ENCODE measurements around the gene SLC9A3.

The SLC9A3 gene

DNA sequence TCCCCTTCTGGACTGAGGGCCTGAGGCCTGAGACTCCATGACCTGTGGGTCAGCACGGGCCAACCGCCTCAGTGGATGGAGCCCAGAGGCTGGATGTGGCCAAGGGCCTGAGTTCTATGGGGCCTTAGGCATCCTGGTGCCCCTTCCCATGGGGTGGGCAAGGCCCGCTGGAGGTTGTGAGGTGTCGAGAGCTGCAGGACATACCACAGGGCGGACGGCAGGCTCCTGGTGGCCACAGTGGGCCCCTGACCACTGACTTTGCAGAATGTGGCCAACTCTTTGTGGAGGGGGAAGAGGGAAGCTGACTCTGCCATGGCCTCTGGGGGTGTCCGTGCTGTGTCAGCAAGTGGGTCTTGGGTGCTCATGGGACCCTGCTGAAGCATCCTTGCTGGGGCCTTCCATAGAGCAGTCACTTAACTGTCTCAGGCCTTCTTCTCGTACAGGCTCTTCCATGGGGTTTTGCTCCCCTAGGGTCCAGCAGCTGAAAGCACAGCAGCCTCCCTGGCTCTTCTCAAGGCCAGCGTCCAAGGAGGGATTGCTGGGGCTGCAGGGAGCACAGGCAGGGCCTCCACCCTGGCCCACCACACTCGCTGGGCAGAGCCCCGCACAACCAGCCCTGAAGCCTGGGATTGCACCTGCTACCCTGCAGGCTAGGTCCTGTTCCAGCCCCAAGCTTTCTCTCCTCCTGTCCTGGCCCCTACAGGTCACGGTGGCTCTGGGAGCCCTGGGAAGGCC is 21.6 kb upstream of the SLC9A3 start:
- H3K9me3 Mint-ChIP-seq = peaks cover 21% of the 10 kb centered on the region

DNA sequence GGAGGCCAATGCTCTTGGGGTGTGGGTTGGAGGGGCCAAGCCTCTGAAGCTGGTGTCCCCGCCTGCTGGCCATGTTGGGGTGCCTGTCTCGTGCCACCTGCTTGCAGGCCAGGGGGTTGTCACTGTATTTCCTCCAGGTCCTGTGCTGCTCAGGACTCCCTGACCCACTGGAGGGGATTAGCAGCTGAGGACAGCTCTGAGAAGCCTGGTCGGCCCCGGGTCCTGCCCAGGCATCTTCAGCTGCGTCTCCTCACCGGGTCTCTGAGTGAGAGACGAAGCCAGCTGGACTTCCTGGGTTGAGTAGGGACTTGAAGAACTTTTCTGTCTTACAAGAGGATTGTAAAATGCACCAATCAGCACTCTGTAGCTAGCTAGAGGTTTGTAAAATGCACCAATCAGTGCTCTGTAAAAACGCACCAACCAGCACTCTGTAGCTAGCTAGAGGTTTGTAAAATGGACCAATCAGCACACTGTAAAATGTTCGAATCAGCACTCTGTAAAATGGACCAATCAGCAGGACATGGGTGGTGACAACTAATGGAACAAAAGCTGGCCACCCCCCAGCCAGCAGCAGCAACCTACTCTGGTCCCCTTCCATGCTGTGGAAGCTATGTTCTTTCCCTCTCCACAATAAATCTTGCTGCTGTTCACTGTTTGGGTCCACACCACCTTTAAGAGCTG is 20.6 kb upstream of the SLC9A3 start:
- Mint-ChIP-seq H3K27me3 (peaks cover 76% of the 10 kb centered on the region), H3K4me3 (no peak overlapping the region), H3K4me1 (peaks cover 29% of the 10 kb centered on the region), H3K9me3 (peaks cover 14% of the 10 kb centered on the region), H3K27ac (no peak overlapping the region), H3K36me3 (peaks cover 12% of the 10 kb centered on the region)
- no peak for ATAC-seq

More for the DNA sequence above, 21.6 kb upstream of the SLC9A3 start:
- H3K27me3 Mint-ChIP-seq = peaks cover 76% of the 10 kb centered on the region
- no peak for ATAC-seq
- H3K4me3 Mint-ChIP-seq = no peak overlapping the region
- no peak overlapping the region for H3K27ac Mint-ChIP-seq
- peaks cover 24% of the 10 kb centered on the region for H3K4me1 Mint-ChIP-seq
- H3K36me3 Mint-ChIP-seq = peaks cover 16% of the 10 kb centered on the region

DNA sequence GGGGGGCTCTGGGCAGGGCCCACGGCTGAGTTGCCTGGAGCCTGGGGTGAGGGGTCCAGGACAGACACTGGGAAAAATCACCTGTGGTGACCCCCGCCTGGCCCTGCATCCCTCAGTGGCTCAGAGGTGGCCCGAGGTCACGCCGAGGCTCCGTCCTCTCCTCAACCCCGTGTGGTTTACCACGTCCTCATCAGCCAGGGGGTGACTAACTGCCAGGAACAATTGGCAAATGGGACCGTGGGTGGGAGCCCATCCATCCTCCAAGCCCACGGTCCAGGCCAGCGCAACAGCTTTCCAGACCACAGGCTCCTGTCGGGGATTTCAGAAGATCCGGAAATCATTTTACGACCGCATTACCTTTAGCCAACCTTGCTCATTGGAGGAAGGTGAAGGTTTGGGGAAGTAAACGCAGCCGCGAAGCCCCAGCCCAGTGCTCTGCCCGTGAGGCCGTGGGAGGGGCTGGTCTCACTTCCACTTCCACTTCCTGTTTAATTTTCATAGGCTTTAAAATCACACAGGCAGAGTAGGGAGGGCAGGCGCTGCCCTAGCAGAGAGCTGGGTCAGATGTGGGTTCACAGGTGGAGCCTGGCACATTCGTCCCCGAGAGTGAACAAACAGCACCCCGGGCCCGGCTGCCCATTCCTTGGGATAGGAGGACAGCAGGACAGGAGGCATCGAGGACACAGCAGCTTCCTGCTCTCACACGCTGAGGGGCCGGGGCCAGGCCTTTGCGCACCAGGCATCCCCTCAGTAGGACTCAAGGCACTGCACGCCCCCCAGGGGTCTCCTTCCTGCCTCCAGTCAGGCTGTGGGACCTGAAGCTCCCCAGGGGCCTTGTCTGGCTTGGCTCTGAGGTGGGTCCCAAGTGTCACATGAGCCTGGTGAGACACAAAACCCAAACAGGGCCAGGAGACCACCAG is 19.8 kb upstream of the SLC9A3 start:
- Mint-ChIP-seq H3K27ac (peak overlapping the region; percentile 59), H3K9me3 (peaks cover 12% of the 10 kb centered on the region), H3K4me1 (peaks cover 29% of the 10 kb centered on the region), H3K4me3 (peak overlapping the region; percentile 36), H3K27me3 (peaks cover 76% of the 10 kb centered on the region), H3K36me3 (peaks cover 9% of the 10 kb centered on the region)
- ATAC-seq = peak; percentile 92

DNA sequence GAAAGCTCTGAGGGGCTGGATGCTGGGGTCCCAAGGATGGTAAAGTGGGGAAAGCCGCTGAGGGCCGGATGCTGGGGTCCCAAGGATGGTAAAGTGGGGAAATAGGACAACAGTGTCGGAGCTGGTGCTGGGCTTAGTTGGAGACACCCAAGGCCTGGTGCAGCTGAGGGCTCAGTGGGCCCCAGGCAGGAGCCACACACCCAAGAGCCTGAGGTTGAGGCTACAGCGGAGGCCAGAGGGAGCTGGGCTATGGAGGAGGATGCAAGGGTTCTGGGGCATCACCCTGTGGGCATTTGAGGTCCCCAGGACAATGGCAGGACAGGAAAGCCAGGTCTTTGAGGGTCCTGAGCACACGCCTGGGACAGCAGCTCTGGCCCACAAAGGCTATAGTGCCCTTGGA is 19.1 kb upstream of the SLC9A3 start:
- H3K27me3 Mint-ChIP-seq = peaks cover 76% of the 10 kb centered on the region
- H3K4me3 Mint-ChIP-seq = peak overlapping the region; percentile 36

DNA sequence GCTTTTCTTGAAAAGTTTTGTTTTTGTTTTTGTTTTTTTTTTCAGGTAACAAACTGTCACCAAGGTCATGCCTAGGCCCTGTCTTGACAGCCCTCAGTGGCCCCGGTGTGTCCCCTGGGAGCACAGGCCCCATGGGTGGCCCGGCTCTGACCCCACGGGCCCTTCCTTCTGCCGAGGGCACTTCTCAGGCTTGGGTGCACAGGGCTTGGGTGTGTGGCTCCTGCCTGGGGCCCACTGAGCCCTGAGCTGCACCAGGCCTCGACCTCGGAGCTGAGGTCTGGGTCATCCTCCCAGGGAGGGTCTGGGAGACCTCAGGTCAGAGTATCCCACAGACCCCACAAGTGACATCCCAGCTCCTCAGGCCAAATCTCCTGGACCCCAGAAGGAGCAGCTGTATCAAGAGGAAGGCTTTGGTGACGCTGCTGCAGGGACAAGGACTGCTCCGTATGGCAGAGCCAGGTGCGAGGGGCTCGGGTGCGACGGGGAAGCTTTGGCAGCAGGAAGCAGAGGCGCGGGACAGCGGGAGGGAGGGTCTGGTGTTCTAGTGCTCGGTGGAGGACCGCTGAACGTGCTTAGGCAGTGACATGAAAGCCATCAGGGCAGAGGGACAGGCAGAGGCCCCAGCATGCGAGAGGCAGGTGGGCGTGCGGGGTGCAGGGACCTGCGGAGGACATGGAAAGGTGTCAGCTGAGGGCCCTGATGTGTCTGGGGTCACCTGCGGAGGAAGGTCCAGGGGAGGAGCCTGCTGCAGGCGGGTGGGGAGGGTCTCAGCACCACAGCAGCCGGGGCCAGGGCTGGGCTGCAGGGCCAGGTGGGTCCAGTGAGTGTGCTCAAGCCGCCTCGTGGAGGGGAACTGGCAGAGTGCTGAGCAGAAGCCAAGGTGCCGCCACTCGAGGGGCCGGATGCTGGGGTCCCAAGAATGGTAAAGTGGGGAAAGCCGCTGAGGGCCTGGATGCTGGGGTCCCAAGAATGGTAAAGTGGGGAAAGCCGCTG is 18.4 kb upstream of the SLC9A3 start:
- H3K36me3 Mint-ChIP-seq = peaks cover 7% of the 10 kb centered on the region
- H3K27me3 Mint-ChIP-seq = peaks cover 76% of the 10 kb centered on the region
- ATAC-seq = no peak
- H3K4me3 Mint-ChIP-seq = peak overlapping the region; percentile 36
- peaks cover 29% of the 10 kb centered on the region for H3K4me1 Mint-ChIP-seq
- no peak overlapping the region for H3K27ac Mint-ChIP-seq
- H3K9me3 Mint-ChIP-seq = peaks cover 11% of the 10 kb centered on the region

More for the DNA sequence above, 19.1 kb upstream of the SLC9A3 start:
- peaks cover 7% of the 10 kb centered on the region for H3K36me3 Mint-ChIP-seq
- H3K27ac Mint-ChIP-seq = peak overlapping the region; percentile 59
- peaks cover 29% of the 10 kb centered on the region for H3K4me1 Mint-ChIP-seq
- ATAC-seq = no peak
- H3K9me3 Mint-ChIP-seq = peaks cover 11% of the 10 kb centered on the region

DNA sequence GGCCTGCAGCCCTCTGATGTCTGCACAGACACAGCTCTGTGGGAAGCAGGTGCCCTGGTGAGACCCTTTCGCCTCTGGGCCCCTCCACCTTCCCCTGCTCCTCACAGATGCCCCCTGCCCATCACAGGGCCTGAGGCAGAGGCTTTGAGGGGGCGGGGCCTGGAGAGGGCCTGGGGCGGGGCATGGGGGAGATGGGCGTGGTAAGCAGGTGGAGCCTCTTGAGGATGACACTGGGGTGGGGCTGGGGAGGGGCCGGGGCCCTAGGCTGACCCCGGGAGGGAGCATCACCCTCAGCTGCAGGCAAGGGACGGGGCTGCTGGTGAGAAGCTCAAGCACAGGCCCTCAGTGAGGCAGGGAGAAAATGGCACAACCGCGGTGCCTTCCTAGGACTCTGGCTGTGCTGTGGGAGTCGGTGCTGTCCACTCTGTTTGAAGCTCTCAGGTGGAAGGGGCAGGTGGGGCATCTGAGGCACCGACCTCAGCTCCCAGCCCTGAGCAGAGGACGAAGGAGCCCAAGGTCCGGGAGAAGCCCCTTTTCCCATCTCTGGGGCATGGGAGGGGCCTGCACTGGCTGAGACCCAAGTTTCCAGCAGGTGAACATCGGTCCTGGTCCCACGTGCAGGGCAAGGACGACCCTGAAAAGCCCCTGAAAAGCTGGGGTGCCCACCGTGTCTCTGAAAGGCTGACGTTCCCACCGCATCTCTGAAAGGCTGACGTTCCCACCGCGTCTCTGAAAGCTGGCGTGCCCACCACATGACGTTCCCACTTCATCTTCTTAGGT is 17.5 kb upstream of the SLC9A3 start:
- Mint-ChIP-seq H3K36me3 (peaks cover 7% of the 10 kb centered on the region), H3K9me3 (peaks cover 14% of the 10 kb centered on the region), H3K27me3 (peaks cover 76% of the 10 kb centered on the region), H3K4me1 (peaks cover 29% of the 10 kb centered on the region), H3K27ac (no peak overlapping the region), H3K4me3 (no peak overlapping the region)
- ATAC-seq = no peak

DNA sequence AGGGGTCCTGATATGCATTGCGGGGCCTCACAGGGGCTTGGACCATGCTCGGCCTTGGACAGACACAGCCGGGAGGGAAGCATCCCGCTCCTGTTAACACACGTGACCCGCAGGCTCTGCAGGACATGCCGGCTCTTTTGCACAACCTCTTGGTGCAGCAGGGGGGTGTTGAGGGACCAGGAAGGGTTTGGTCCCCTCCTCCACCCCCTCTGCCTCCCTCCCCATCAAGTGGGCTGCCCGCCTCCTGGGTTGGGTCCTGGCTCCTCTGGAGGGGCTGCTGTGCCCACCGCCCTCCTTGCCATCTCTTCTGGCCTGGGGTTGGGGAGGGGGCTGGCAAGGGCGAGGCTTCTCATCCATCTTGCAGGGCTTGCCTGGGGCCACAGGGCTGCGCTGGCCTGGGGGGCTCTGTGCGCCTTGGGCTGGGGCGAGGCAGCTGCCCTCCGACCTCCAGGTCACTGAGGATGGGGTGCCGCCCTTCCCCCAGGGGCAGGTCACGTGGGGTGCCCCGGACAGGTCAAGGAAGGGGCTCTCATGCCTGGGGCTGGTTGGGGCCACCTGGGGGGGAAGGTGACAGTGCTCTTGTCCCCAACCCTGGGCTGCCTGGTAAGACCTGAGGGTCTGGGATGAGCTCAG is 16.8 kb upstream of the SLC9A3 start:
- H3K4me3 Mint-ChIP-seq = no peak overlapping the region

DNA sequence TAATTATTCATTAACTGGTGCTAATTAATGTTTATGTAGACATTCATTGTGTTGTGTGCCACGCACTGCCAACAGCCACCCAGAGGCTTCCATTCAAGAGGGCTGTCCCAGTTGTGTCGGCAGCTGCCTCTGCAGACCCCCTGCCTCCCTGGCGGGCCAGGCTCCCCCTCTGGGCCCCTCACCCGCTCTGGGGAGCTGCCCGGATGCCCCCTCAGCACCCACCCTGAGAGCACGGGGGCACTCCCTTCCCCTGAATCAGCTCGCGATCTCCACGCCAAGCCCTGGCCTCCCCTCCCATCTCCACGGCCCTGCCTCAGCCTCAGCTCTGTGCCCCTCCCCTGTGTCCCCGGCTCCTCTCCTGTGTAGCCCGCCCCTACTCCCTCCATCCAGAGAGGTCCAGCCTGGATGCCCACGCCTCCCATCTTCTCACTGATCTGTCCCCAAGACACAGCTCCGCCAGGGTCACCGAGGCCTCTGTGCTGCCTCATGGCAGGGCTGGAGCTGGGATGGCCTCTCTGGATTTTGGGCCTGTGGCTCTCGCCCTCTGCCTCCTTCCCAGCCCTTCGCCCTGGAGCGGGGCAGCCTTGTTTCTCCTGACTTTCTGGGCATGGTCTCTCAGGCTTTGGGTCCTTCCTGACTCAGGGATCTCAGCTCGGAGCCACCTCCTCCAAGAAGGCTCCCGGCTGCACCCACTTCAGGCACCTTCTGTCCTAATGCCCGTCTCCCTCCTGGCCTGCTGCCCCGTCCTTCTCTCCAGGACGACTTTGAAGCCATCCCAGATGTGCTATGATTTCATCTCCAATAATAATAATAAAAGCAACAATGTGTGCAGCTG is 16.0 kb upstream of the SLC9A3 start:
- no peak for ATAC-seq
- peaks cover 7% of the 10 kb centered on the region for H3K36me3 Mint-ChIP-seq
- H3K4me1 Mint-ChIP-seq = peaks cover 29% of the 10 kb centered on the region
- peaks cover 75% of the 10 kb centered on the region for H3K27me3 Mint-ChIP-seq
- H3K27ac Mint-ChIP-seq = no peak overlapping the region
- peaks cover 21% of the 10 kb centered on the region for H3K9me3 Mint-ChIP-seq
- no peak overlapping the region for H3K4me3 Mint-ChIP-seq

More for the DNA sequence above, 16.8 kb upstream of the SLC9A3 start:
- H3K27ac Mint-ChIP-seq = no peak overlapping the region
- peaks cover 21% of the 10 kb centered on the region for H3K9me3 Mint-ChIP-seq
- H3K27me3 Mint-ChIP-seq = peaks cover 76% of the 10 kb centered on the region
- peaks cover 7% of the 10 kb centered on the region for H3K36me3 Mint-ChIP-seq
- peaks cover 29% of the 10 kb centered on the region for H3K4me1 Mint-ChIP-seq
- ATAC-seq = no peak

DNA sequence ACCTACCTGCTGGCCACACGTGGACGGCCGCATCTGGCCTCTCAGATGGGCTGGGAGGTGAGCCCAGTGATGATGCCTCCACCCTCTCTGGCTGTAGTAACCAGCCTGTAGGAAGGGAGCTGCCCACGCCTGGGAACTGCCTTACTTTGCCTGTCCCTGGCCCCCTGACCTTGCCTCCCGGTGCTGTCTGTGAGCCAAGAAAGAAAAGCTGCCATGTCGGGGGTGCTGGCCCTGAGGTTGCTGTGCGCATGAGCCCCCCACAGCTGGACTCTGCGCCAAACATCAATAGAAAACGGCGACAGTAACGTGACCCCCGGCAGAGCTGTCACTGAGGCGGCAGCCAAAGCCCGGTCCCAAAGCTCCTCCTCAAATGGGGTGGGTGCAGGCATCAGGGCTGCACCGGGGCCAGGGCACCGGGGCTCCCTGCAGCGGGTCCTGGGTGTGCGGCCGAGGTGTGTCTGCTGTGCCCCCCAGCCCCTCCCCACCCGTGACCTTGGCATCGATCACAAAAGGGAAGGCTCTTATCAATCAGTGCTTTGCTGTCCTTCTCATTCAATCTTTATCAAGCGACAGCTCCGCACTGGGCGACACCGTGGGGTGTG is 15.3 kb upstream of the SLC9A3 start:
- Mint-ChIP-seq H3K36me3 (peaks cover 7% of the 10 kb centered on the region), H3K4me1 (peaks cover 29% of the 10 kb centered on the region), H3K4me3 (no peak overlapping the region), H3K27me3 (peaks cover 81% of the 10 kb centered on the region), H3K27ac (no peak overlapping the region), H3K9me3 (peaks cover 21% of the 10 kb centered on the region)
- ATAC-seq = no peak

DNA sequence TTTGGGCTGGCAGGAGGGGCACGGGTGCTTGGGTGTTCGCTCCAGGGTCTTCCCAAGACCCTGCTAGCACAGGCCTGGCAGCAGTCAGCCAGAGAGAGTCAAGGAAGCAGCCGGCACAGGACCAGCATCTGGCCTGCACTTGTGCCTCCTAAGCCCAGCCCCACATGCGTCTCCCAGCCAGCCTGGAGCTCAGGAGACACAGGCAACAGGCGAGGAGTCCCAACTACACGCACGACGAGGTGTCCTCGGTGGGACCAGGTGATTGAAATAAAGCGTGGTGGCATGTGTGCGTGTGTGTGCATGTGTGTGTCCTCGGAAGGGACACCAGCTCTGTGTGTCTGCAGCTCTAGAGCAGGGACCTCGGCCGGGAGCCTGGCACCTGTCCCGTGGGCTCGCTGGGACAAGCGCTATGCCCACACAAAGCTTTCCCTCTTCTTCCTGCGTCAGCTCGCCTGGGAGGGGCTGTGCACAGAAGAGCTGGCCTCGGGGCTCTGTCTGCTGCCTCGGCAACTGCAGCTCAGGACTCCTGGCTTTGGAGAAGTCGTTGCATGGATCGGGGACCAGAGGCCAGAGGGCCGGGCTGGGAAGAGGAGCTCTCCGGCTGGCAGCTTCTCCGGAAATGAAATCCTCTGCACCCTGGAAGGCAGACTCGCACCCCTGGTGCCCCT is 14.7 kb upstream of the SLC9A3 start:
- Mint-ChIP-seq H3K27ac (no peak overlapping the region), H3K27me3 (peaks cover 88% of the 10 kb centered on the region), H3K4me1 (peaks cover 24% of the 10 kb centered on the region), H3K9me3 (peaks cover 21% of the 10 kb centered on the region), H3K36me3 (peaks cover 7% of the 10 kb centered on the region), H3K4me3 (no peak overlapping the region)
- ATAC-seq = no peak

DNA sequence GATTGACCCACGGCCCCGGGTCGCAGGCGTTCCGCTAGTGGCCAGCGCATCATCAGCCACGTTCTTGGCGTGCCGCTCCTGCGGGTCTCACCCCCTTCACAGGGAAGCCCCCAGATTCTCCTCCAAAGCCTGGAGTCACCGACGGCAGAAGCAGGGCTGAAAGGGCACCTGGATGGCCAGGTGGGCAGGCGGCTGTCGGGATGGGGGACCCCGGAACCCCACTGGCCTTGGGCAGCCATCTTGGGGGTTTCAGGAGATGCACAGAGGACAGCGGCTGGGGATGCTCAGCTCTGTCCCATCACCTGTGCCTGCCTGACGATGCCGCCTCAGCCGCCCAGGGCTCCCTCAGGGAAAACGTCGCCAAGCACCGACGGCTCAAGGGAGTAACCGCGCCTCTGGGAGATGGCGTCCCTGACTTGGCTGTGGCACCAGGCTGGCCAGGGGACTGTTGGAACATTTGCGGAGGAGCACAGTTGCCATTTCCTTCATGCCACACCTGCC is 14.1 kb upstream of the SLC9A3 start:
- Mint-ChIP-seq H3K27me3 (peaks cover 94% of the 10 kb centered on the region), H3K27ac (no peak overlapping the region), H3K4me3 (no peak overlapping the region), H3K4me1 (peaks cover 17% of the 10 kb centered on the region), H3K9me3 (peaks cover 17% of the 10 kb centered on the region), H3K36me3 (peaks cover 7% of the 10 kb centered on the region)
- no peak for ATAC-seq

DNA sequence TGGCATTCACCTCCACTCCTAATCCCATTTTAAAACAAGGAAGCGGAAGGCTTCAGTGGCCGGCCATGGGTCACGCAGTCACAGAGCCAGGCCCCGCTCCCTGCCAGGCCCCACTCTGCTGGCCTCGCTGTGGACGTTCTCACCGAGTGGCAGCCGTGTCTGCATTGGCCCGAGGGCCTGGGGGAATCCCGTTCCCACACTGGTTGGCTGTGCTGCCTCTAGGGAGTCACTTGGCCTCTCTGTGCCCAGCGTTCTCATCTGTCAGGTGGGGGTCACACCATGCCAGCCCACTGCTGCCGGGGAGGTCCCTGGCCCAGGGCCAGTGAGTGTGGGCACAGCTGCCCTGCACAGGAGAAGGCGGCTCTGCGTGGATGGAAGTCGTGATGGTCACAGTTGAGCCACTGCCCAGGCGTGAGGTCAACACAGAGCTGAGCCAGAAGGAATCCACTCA is 13.4 kb upstream of the SLC9A3 start:
- ATAC-seq = no peak
- peaks cover 11% of the 10 kb centered on the region for H3K4me1 Mint-ChIP-seq
- H3K4me3 Mint-ChIP-seq = no peak overlapping the region
- peaks cover 4% of the 10 kb centered on the region for H3K36me3 Mint-ChIP-seq
- peaks cover 12% of the 10 kb centered on the region for H3K9me3 Mint-ChIP-seq
- H3K27me3 Mint-ChIP-seq = peaks cover 95% of the 10 kb centered on the region
- H3K27ac Mint-ChIP-seq = no peak overlapping the region

Data from stimulated activated memory B cell treated with anti-CD40 and anti-IgM and Interleukin-4, amounts not matched to agents 10 μg/mL and 1 μg/mL and 100 μg/mL, for 72 hours (primary cell).